Neural progenitor cell (in vitro differentiated cells): Measurements from ENCODE around the gene GTPBP3. TPM values are rescaled to one million over a fixed set of nuclear protein-coding genes. Genes with fewer than 3 reads are reported as not detected.

Experiments used
- DNase-seq: peaks from one replicate; pipeline ENCODE4 v3.0.0-alpha.2; 2016; ENCODE audit warnings: low spot score
- H2AFZ ChIP-seq: fragments of 200-600 bp; sonication (generic); replicated peaks from 2 replicates; pipeline ENCODE4 v1.6.1; 2016; ENCODE audit warnings: antibody characterized with exemption
- H3F3A ChIP-seq: fragments of 200-600 bp; sonication (generic); 2 replicates; pipeline ENCODE4 v1.6.1; 2016; ENCODE audit warnings: antibody characterized with exemption, low read depth
- H3K27ac ChIP-seq: fragments of 200-600 bp; sonication (generic); 2 replicates; pipeline ENCODE4 v1.5.1; 2016; ENCODE audit warnings: mild to moderate bottlenecking
- H3K27me3 ChIP-seq: fragments of 200-600 bp; sonication (generic); 2 replicates; pipeline ENCODE4 v1.6.1; 2016; ENCODE audit warnings: mild to moderate bottlenecking, moderate library complexity
- H3K36me3 ChIP-seq: fragments of 200-600 bp; sonication (generic); 2 replicates; pipeline ENCODE4 v1.5.1; 2016
- H3K4me1 ChIP-seq: fragments of 200-600 bp; sonication (generic); 2 replicates; pipeline ENCODE4 v1.6.1; 2016; ENCODE audit warnings: mixed run types
- H3K4me2 ChIP-seq: fragments of 200-600 bp; sonication (generic); 2 replicates; pipeline ENCODE4 v1.6.1; 2016
- H3K4me3 ChIP-seq: fragments of 200-600 bp; sonication (generic); 2 replicates; pipeline ENCODE4 v1.5.1; 2016
- H3K79me2 ChIP-seq: fragments of 200-600 bp; sonication (generic); 2 replicates; pipeline ENCODE4 v1.6.1; 2016; ENCODE audit warnings: low read depth
- H3K9ac ChIP-seq: fragments of 200-600 bp; sonication (generic); 2 replicates; pipeline ENCODE4 v1.6.1; 2016
- H3K9me3 ChIP-seq: fragments of 200-600 bp; sonication (generic); 2 replicates; pipeline ENCODE4 v1.5.1; 2016; ENCODE audit warnings: low read depth
- H4K20me1 ChIP-seq: fragments of 200-600 bp; sonication (generic); 2 replicates; pipeline ENCODE4 v1.6.1; 2016; ENCODE audit warnings: low read depth
- H3K27ac Mint-ChIP-seq: 3 replicates; pipeline ENCODE4 v1.8.0; 2021; ENCODE audit warnings: mixed read lengths
- H3K27me3 Mint-ChIP-seq: 2 replicates; pipeline ENCODE4 v1.8.0; 2022; ENCODE audit warnings: low read depth, mild to moderate bottlenecking, inconsistent platforms, moderate library complexity, mixed read lengths; ENCODE audit not compliant: insufficient read depth
- H3K36me3 Mint-ChIP-seq: 3 replicates; pipeline ENCODE4 v1.8.0; 2021; ENCODE audit warnings: mixed read lengths
- H3K4me1 Mint-ChIP-seq: 3 replicates; pipeline ENCODE4 v1.8.0; 2021; ENCODE audit warnings: mixed read lengths
- H3K4me3 Mint-ChIP-seq: 3 replicates; pipeline ENCODE4 v1.8.0; 2021; ENCODE audit warnings: mild to moderate bottlenecking, moderate library complexity, mixed read lengths
- H3K9me3 Mint-ChIP-seq: 3 replicates; pipeline ENCODE4 v1.8.0; 2020; ENCODE audit warnings: mixed read lengths
- EZH2 ChIP-seq: fragments of 200-600 bp; sonication (generic); IDR thresholded peaks from 2 replicates; pipeline ENCODE4 v1.6.1; 2017; ENCODE audit warnings: antibody characterized with exemption, mild to moderate bottlenecking, moderate library complexity
- EZH2phosphoT487 ChIP-seq: fragments of 200-600 bp; sonication (generic); IDR thresholded peaks from 2 replicates; pipeline ENCODE4 v1.6.1; 2017; ENCODE audit warnings: antibody characterized with exemption
- total RNA-seq: library from RNA; depleted of rRNA; stranded (reverse); fragments of >200 nt; gene quantifications from 2 replicates; pipeline ENCODE4 v1.2.3, GENCODE V29; 2015; ENCODE audit warnings: low replicate concordance
- TF ChIP-seq, protein P1 (sequence below): fragments of 200-600 bp; sonication (generic); IDR thresholded peaks from 2 replicates; pipeline ENCODE4 v1.5.1; 2017; ENCODE audit warnings: antibody characterized with exemption, mild to moderate bottlenecking

Gene GTPBP3
- total RNA-seq, 1 donor from 2014 or later = 13.2 TPM

DNA sequence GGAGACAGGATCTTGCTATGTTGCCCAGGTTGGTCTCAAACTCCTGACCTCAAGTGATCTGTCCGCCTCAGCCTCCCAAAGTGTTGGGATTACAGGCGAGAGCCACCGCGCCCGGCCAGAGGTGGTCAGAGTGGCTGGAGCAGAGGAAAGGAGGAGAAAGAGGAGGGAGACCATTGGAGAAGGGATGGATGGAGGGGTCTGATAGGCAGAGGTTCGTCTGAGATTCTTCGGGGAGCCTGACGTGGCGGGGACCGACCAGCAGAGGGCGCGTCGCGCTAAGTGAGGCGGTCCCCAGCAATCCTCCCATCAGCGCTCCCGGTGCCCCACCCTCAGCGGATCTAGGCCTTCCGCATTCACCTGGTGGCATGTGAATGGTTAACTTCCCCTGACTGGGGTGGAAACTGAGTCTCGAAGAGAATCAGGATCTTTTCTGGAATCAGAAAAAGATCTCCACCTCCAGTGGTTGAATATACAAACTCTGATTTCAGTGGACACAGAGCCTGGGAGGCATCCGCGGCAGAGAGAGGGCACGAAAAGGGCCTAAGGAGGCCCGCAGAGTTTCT, 8.8 kb downstream of the GTPBP3 start:
- H2AFZ ChIP-seq = no peak overlapping the region
- peaks cover 16% of the 10 kb centered on the region for H3F3A ChIP-seq
- H3K9ac ChIP-seq = no peak overlapping the region
- Mint-ChIP-seq H3K9me3 (no peaks in the 10 kb centered on the region), H3K4me1 (peaks cover 9% of the 10 kb centered on the region), H3K27ac (no peak overlapping the region), H3K4me3 (no peak overlapping the region), H3K36me3 (no peaks in the 10 kb centered on the region), H3K27me3 (peaks cover 7% of the 10 kb centered on the region)
- H3K27ac ChIP-seq = no peak overlapping the region
- H3K79me2 ChIP-seq = no peaks in the 10 kb centered on the region
- no peaks in the 10 kb centered on the region for H3K9me3 ChIP-seq
- no peak overlapping the region for H3K4me3 ChIP-seq
- TF ChIP-seq, protein P1, sequence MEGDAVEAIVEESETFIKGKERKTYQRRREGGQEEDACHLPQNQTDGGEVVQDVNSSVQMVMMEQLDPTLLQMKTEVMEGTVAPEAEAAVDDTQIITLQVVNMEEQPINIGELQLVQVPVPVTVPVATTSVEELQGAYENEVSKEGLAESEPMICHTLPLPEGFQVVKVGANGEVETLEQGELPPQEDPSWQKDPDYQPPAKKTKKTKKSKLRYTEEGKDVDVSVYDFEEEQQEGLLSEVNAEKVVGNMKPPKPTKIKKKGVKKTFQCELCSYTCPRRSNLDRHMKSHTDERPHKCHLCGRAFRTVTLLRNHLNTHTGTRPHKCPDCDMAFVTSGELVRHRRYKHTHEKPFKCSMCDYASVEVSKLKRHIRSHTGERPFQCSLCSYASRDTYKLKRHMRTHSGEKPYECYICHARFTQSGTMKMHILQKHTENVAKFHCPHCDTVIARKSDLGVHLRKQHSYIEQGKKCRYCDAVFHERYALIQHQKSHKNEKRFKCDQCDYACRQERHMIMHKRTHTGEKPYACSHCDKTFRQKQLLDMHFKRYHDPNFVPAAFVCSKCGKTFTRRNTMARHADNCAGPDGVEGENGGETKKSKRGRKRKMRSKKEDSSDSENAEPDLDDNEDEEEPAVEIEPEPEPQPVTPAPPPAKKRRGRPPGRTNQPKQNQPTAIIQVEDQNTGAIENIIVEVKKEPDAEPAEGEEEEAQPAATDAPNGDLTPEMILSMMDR = peak; percentile 91
- TF ChIP-seq EZH2phosphoT487 (no peak), EZH2 (no peak)
- no peaks in the 10 kb centered on the region for H4K20me1 ChIP-seq
- H3K27me3 ChIP-seq = no peaks in the 10 kb centered on the region
- H3K4me1 ChIP-seq = peaks cover 5% of the 10 kb centered on the region
- no peaks in the 10 kb centered on the region for H3K36me3 ChIP-seq
- peak; percentile 83 for DNase-seq
- H3K4me2 ChIP-seq = no peak overlapping the region

DNA sequence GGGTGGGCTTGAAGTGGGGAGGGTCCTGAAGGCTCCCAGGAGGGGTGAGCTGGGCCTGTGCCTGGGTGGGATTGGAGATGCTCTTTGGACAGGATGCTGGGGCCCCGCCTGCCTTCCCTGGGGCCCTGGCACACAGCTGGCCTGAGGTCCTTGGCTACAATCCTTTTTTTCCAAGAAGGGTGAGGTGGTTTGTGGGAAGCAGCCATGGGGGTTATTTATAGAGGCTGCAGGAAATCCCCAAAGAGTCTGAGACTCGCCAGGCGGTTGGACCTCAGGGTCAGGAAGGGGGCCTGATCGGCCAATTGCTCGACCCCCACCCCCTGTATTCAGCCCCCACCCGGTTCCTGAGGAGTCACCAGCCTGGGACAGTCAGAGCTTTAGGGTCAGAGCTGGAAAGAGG, 10.0 kb downstream of the GTPBP3 start:
- no peak for TF ChIP-seq EZH2
- H3K4me1 Mint-ChIP-seq = peaks cover 13% of the 10 kb centered on the region
- Histone ChIP-seq H3K4me3 (no peak overlapping the region), H3K4me2 (no peak overlapping the region), H3K79me2 (no peaks in the 10 kb centered on the region), H3K9me3 (no peaks in the 10 kb centered on the region), H3K4me1 (peaks cover 5% of the 10 kb centered on the region), H3K36me3 (no peaks in the 10 kb centered on the region), H3F3A (peaks cover 16% of the 10 kb centered on the region), H3K27me3 (no peaks in the 10 kb centered on the region), H2AFZ (no peak overlapping the region), H3K27ac (no peak overlapping the region), H4K20me1 (no peaks in the 10 kb centered on the region), H3K9ac (no peak overlapping the region)
- no peak overlapping the region for H3K27ac Mint-ChIP-seq
- no peaks in the 10 kb centered on the region for H3K9me3 Mint-ChIP-seq
- H3K27me3 Mint-ChIP-seq = peaks cover 11% of the 10 kb centered on the region
- H3K36me3 Mint-ChIP-seq = no peaks in the 10 kb centered on the region
- H3K4me3 Mint-ChIP-seq = no peak overlapping the region
- no peak for DNase-seq

DNA sequence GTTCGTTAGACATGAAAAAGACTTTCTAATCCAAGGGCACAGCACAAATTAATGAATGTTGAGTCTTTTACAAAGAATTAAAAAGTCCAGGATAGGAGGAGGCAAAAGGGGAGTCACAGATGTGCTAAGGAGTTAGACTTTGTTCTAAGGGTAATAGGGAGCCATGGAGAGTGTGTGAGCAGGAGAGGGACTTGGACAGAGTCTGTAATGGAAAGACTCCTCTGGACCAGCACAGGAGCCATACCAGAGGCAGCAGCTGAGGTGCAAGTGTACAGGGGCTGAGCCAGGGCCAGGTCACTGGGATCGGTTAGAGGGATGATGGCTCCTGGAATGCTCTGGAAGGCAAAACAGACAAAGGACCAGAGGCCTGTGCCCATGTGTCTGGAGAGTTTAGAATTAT, 10.5 kb downstream of the GTPBP3 start:
- no peak overlapping the region for H3K9ac ChIP-seq
- H3K4me1 Mint-ChIP-seq = peaks cover 13% of the 10 kb centered on the region
- H3K9me3 ChIP-seq = no peaks in the 10 kb centered on the region
- TF ChIP-seq EZH2 = no peak
- TF ChIP-seq, protein P1 = no peak
- TF ChIP-seq EZH2phosphoT487 = no peak
- H3K27ac Mint-ChIP-seq = no peak overlapping the region
- peaks cover 16% of the 10 kb centered on the region for H3F3A ChIP-seq
- no peaks in the 10 kb centered on the region for H4K20me1 ChIP-seq
- no peak overlapping the region for H3K4me3 ChIP-seq
- H2AFZ ChIP-seq = no peak overlapping the region
- H3K36me3 ChIP-seq = no peaks in the 10 kb centered on the region
- no peak overlapping the region for H3K4me2 ChIP-seq
- H3K27me3 Mint-ChIP-seq = peaks cover 11% of the 10 kb centered on the region
- peaks cover 5% of the 10 kb centered on the region for H3K4me1 ChIP-seq
- no peaks in the 10 kb centered on the region for H3K27me3 ChIP-seq
- H3K36me3 Mint-ChIP-seq = no peaks in the 10 kb centered on the region
- no peak overlapping the region for H3K4me3 Mint-ChIP-seq
- no peak for DNase-seq
- H3K79me2 ChIP-seq = no peaks in the 10 kb centered on the region
- no peak overlapping the region for H3K27ac ChIP-seq
- no peaks in the 10 kb centered on the region for H3K9me3 Mint-ChIP-seq

DNA sequence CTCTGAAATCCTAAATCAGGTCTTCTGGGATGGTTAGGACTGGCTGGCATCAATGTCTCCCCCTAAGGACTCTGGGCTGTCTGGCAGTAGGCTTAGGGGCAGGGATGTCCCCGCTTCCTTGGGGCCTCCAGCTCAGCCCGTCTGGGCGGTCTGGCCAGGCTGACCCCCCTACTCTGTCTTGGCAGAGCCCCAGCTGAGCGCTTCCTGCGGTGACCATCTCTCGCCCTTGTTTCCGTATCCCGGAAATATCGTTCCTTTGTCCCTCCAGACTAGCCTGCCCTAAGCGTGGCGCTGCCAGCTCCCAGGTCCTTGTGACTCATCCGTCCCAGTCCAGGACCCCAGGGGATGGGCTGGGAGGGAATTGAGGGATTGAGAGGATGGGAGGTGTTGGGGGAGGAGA, 11.3 kb downstream of the GTPBP3 start:
- no peak overlapping the region for H3K9ac ChIP-seq

More for the DNA sequence above, 11.3 kb downstream of the GTPBP3 start:
- Histone ChIP-seq H3K9me3 (no peaks in the 10 kb centered on the region), H3K27me3 (no peaks in the 10 kb centered on the region), H3F3A (peaks cover 16% of the 10 kb centered on the region), H3K27ac (no peak overlapping the region), H3K4me1 (peaks cover 5% of the 10 kb centered on the region), H3K79me2 (no peaks in the 10 kb centered on the region), H2AFZ (peak overlapping the region; percentile 92), H3K4me2 (peak overlapping the region; percentile 69), H3K4me3 (peak overlapping the region; percentile 12), H3K36me3 (no peaks in the 10 kb centered on the region), H4K20me1 (no peaks in the 10 kb centered on the region)
- peaks cover 16% of the 10 kb centered on the region for H3K4me1 Mint-ChIP-seq
- H3K27me3 Mint-ChIP-seq = peaks cover 15% of the 10 kb centered on the region
- H3K9me3 Mint-ChIP-seq = no peaks in the 10 kb centered on the region
- H3K36me3 Mint-ChIP-seq = no peaks in the 10 kb centered on the region
- TF ChIP-seq EZH2 (no peak), EZH2phosphoT487 (no peak)
- TF ChIP-seq, protein P1 = no peak
- no peak overlapping the region for H3K4me3 Mint-ChIP-seq
- peak overlapping the region; percentile 92 for H3K27ac Mint-ChIP-seq
- peak; percentile 65 for DNase-seq
